SU-DHL-6 (cell line): Measurements from ENCODE around the gene MGAT5B.

Experiments used
- H2AFZ ChIP-seq: fragments of 200-600 bp; sonication (generic); 2 replicates; pipeline ENCODE4 v1.6.1; 2014; ENCODE audit warnings: low read depth, mild to moderate bottlenecking, moderate library complexity, mixed read lengths, antibody characterized with exemption, low read length; ENCODE audit not compliant: severe bottlenecking
- H3F3A ChIP-seq: fragments of 200-600 bp; shearing (Covaris generic); 2 replicates; pipeline ENCODE4 v1.6.0; 2016; ENCODE audit warnings: antibody characterized with exemption, mild to moderate bottlenecking; ENCODE audit not compliant: insufficient read depth
- H3K27ac ChIP-seq: fragments of 200-600 bp; sonication (generic); 2 replicates; pipeline ENCODE4 v1.5.1; 2016; ENCODE audit warnings: low read depth, mild to moderate bottlenecking, low read length, moderate library complexity, mixed read lengths
- H3K27me3 ChIP-seq: fragments of 200-600 bp; sonication (generic), shearing (Covaris generic); 2 replicates; pipeline ENCODE4 v1.6.0; 2014; ENCODE audit warnings: mild to moderate bottlenecking, low read length
- H3K36me3 ChIP-seq: fragments of 200-600 bp; sonication (generic); 2 replicates; pipeline ENCODE4 v1.6.1; 2014; ENCODE audit warnings: mild to moderate bottlenecking, low read length, mixed read lengths
- H3K4me2 ChIP-seq: fragments of 300-600, 200-600 bp; shearing (Covaris generic), sonication (generic); 2 replicates; pipeline ENCODE4 v1.6.0; 2014; ENCODE audit warnings: low read length, low read depth, mild to moderate bottlenecking; ENCODE audit not compliant: poor library complexity, severe bottlenecking
- H3K4me3 ChIP-seq: fragments of 200-600 bp; sonication (generic); 2 replicates; pipeline ENCODE4 v1.5.1; 2014; ENCODE audit warnings: antibody characterized with exemption, low read length, mild to moderate bottlenecking, mixed read lengths; ENCODE audit not compliant: insufficient read depth, poor library complexity, severe bottlenecking
- H3K79me2 ChIP-seq: fragments of 200-600 bp; sonication (generic); 2 replicates; pipeline ENCODE4 v1.6.1; 2014; ENCODE audit warnings: mild to moderate bottlenecking, low read length, moderate library complexity; ENCODE audit not compliant: insufficient read depth
- H3K9ac ChIP-seq: fragments of 200-600 bp; sonication (generic); 2 replicates; pipeline ENCODE4 v1.7.0; 2014; ENCODE audit warnings: mild to moderate bottlenecking, low read length
- H3K9me2 ChIP-seq: fragments of 200-600 bp; sonication (generic); replicated peaks from 2 replicates; pipeline ENCODE4 v1.6.1; 2014; ENCODE audit warnings: low read length; ENCODE audit not compliant: insufficient read depth
- H3K9me3 ChIP-seq: fragments of 200-600 bp; sonication (generic); 2 replicates; pipeline ENCODE4 v1.6.1; 2014; ENCODE audit warnings: low read length, mixed read lengths; ENCODE audit not compliant: insufficient read depth
- H4K20me1 ChIP-seq: fragments of 200-600 bp; sonication (generic); 2 replicates; pipeline ENCODE4 v1.6.1; 2014; ENCODE audit warnings: low read depth, mild to moderate bottlenecking, antibody characterized with exemption, low read length, moderate library complexity, mixed read lengths
- CTCF ChIP-seq: fragments of 200-600 bp; sonication (generic); IDR thresholded peaks from one replicate; pipeline ENCODE4 v1.5.1; 2017; ENCODE audit warnings: antibody characterized with exemption, mild to moderate bottlenecking, low read length, moderate library complexity; ENCODE audit not compliant: insufficient read depth, poor library complexity, severe bottlenecking
- EZH2phosphoT487 ChIP-seq: fragments of 200-600 bp; sonication (generic), shearing (Covaris generic); conservative IDR thresholded peaks from 2 replicates; pipeline ENCODE4 v1.6.1; 2018; ENCODE audit warnings: mild to moderate bottlenecking, antibody characterized with exemption, low read length, moderate library complexity, mixed read lengths

MGAT5B gene

GRCh38 chr17:76927982-76928381 is 59.8 kb downstream of the MGAT5B start:
- Histone ChIP-seq H3K4me2 (no peak overlapping the region), H3K4me3 (no peak overlapping the region), H3K9me2 (no peaks in the 10 kb centered on the region), H4K20me1 (no peaks in the 10 kb centered on the region), H3F3A (no peaks in the 10 kb centered on the region), H3K27ac (no peak overlapping the region), H3K9me3 (no peaks in the 10 kb centered on the region), H3K79me2 (no peaks in the 10 kb centered on the region), H3K27me3 (no peaks in the 10 kb centered on the region), H3K9ac (no peak overlapping the region), H3K36me3 (no peaks in the 10 kb centered on the region), H2AFZ (no peak overlapping the region)
- TF ChIP-seq CTCF (no peak), EZH2phosphoT487 (no peak)

GRCh38 chr17:76929148-76929547 is 60.9 kb downstream of the MGAT5B start:
- Histone ChIP-seq H3K79me2 (no peaks in the 10 kb centered on the region), H3K9ac (no peak overlapping the region), H3K9me2 (no peaks in the 10 kb centered on the region), H3K4me2 (no peak overlapping the region), H3K4me3 (no peak overlapping the region), H3F3A (no peaks in the 10 kb centered on the region), H3K27ac (no peak overlapping the region), H3K36me3 (no peaks in the 10 kb centered on the region), H4K20me1 (no peaks in the 10 kb centered on the region), H2AFZ (no peak overlapping the region), H3K27me3 (no peaks in the 10 kb centered on the region), H3K9me3 (no peaks in the 10 kb centered on the region)
- no peak for TF ChIP-seq CTCF
- no peak for TF ChIP-seq EZH2phosphoT487

- no peaks in the 10 kb centered on the region for H3K27me3 ChIP-seq
- no peaks in the 10 kb centered on the region for H3K9me2 ChIP-seq
- H2AFZ ChIP-seq = no peak overlapping the region
- H3K4me3 ChIP-seq = no peak overlapping the region
- H3F3A ChIP-seq = no peaks in the 10 kb centered on the region
- TF ChIP-seq CTCF (no peak), EZH2phosphoT487 (no peak)
- no peak overlapping the region for H3K27ac ChIP-seq
- no peak overlapping the region for H3K4me2 ChIP-seq
- H3K9ac ChIP-seq = no peak overlapping the region
- no peaks in the 10 kb centered on the region for H4K20me1 ChIP-seq
- H3K36me3 ChIP-seq = no peaks in the 10 kb centered on the region
- H3K9me3 ChIP-seq = no peaks in the 10 kb centered on the region
- no peaks in the 10 kb centered on the region for H3K79me2 ChIP-seq
Measured at GRCh38 chr17:76929601-76930000, 61.4 kb downstream of the MGAT5B start.

GRCh38 chr17:76930107-76930506 is 61.9 kb downstream of the MGAT5B start:
- TF ChIP-seq CTCF (no peak), EZH2phosphoT487 (no peak)
- H3K9ac ChIP-seq = no peak overlapping the region
- no peaks in the 10 kb centered on the region for H3K79me2 ChIP-seq
- H3F3A ChIP-seq = no peaks in the 10 kb centered on the region
- H3K9me3 ChIP-seq = no peaks in the 10 kb centered on the region
- H2AFZ ChIP-seq = no peak overlapping the region
- no peaks in the 10 kb centered on the region for H3K36me3 ChIP-seq
- no peak overlapping the region for H3K27ac ChIP-seq
- H4K20me1 ChIP-seq = no peaks in the 10 kb centered on the region
- no peaks in the 10 kb centered on the region for H3K27me3 ChIP-seq
- H3K4me2 ChIP-seq = no peak overlapping the region
- no peak overlapping the region for H3K4me3 ChIP-seq
- H3K9me2 ChIP-seq = no peaks in the 10 kb centered on the region
